Activated naive CD8-positive, alpha-beta T cell treated with anti-CD3 and anti-CD28 coated beads, Interleukin-2, amount 10 ng/mL, durations not matched to agents 7 days and 5 days (primary cell): ENCODE measurements around the gene PDS5A. TPM values are rescaled to one million over a fixed set of nuclear protein-coding genes. Genes with fewer than 3 reads are reported as not detected.
"Not testable (repeated sequence)": the region's sequence is repeated elsewhere in the genome, so short reads cannot be mapped to it uniquely, and the experiment has no call there.

Experiments
- ATAC-seq: fragments of 150-1000 bp; cut with Tn5 transposase; one replicate; pipeline ENCODE4 v1.10.0; 2021; ENCODE audit warnings: low read depth, moderate library complexity
- POLR2A ChIA-PET: fragments of 350-600 bp; sonication (Branson Sonifier 250); formaldehyde crosslinking; loops from one replicate; lab custom pipeline; 2021; ENCODE audit warnings: antibody characterized with exemption; lab: Charles Lee
- DNase-seq: peaks from one replicate; pipeline ENCODE4 v3.0.0; 2021
- H3K27ac Mint-ChIP-seq: one replicate; pipeline ENCODE4 v1.8.0; 2022; ENCODE audit warnings: mild to moderate bottlenecking, mixed read lengths
- H3K27me3 Mint-ChIP-seq: one replicate; pipeline ENCODE4 v1.8.0; 2022; ENCODE audit warnings: mild to moderate bottlenecking, moderate library complexity, mixed read lengths
- H3K36me3 Mint-ChIP-seq: one replicate; pipeline ENCODE4 v1.8.0; 2021; ENCODE audit warnings: mild to moderate bottlenecking, mixed read lengths
- H3K4me1 Mint-ChIP-seq: one replicate; pipeline ENCODE4 v1.8.0; 2021; ENCODE audit warnings: mixed read lengths
- H3K4me3 Mint-ChIP-seq: one replicate; pipeline ENCODE4 v1.8.0; 2022; ENCODE audit warnings: mild to moderate bottlenecking, moderate library complexity, mixed read lengths
- H3K9me3 Mint-ChIP-seq: one replicate; pipeline ENCODE4 v1.8.0; 2021; ENCODE audit warnings: mixed read lengths
- total RNA-seq, 2 experiments: library from RNA; stranded (reverse); gene quantifications; one replicate each; pipeline ENCODE4 v1.2.3, GENCODE V29; 2021

Gene PDS5A, protein sequence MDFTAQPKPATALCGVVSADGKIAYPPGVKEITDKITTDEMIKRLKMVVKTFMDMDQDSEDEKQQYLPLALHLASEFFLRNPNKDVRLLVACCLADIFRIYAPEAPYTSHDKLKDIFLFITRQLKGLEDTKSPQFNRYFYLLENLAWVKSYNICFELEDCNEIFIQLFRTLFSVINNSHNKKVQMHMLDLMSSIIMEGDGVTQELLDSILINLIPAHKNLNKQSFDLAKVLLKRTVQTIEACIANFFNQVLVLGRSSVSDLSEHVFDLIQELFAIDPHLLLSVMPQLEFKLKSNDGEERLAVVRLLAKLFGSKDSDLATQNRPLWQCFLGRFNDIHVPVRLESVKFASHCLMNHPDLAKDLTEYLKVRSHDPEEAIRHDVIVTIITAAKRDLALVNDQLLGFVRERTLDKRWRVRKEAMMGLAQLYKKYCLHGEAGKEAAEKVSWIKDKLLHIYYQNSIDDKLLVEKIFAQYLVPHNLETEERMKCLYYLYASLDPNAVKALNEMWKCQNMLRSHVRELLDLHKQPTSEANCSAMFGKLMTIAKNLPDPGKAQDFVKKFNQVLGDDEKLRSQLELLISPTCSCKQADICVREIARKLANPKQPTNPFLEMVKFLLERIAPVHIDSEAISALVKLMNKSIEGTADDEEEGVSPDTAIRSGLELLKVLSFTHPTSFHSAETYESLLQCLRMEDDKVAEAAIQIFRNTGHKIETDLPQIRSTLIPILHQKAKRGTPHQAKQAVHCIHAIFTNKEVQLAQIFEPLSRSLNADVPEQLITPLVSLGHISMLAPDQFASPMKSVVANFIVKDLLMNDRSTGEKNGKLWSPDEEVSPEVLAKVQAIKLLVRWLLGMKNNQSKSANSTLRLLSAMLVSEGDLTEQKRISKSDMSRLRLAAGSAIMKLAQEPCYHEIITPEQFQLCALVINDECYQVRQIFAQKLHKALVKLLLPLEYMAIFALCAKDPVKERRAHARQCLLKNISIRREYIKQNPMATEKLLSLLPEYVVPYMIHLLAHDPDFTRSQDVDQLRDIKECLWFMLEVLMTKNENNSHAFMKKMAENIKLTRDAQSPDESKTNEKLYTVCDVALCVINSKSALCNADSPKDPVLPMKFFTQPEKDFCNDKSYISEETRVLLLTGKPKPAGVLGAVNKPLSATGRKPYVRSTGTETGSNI (N-terminal part only)
- 10 to 100 TPM; 96.7 to 99.9 TPM for total RNA-seq

DNA sequence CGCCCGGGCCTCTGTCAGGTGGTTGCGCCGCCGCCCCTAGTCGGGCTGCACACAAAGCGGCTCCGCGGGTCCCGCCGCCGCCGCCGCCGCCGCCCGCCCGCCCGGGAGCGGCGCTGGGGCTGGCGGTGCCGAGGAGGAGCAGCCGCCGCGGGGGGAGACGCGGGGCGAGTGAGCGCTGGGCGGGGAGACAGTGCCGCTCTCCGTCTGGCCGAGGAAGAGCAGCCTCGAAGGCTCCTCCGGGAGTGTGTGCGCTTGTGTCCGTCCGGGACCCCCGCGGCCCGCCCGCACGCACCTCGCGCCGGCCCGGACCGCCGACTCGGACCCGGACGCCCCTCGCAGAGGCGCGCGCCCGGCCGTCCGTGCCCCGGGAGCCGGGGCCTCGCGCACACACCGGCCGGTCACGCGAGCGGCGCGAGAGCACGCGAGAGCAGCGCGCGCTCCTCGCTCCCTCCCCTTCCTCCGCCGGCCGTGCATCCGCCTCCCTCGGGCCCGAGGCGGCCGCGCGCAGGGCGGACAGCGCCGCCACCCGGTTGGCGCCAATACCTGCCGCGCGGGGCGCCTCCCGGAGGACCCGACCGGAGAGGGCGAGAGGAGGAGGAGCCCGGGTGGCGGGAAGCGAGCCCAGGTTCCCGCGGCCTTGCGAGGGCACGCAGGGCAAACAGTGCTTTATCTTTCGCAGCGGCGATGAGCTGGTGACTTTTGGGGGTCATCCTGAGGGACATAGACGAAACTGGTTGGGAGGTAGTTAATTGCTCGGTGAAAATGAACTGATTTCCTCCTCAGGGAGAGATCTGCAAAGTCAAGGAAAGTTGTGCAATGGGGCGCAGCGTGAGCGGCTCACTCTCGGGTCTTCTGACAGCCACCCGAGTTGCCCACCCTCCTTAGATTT, at the start of gene PDS5A:
TSS of gene PDS5A (minus strand) at position 423 of the 889 bp plus-strand sequence. CDS start 1,334 bp downstream, outside the sequence.
- peaks cover 29% of the 10 kb centered on the region for H3K4me1 Mint-ChIP-seq
- no peaks in the 10 kb centered on the region for H3K27me3 Mint-ChIP-seq
- ATAC-seq (peak; percentile 87), DNase-seq (peak; percentile 97)
- POLR2A ChIA-PET, result interaction anchor here (0.7 to 2.1 kb wide), 6 partner anchors 69 to 280 kb away, joined by 3 to 14 read pairs (median 4); partner anchors contain the start of genes N4BP2 and UBE2K
- no peaks in the 10 kb centered on the region for H3K9me3 Mint-ChIP-seq
- peaks cover 24% of the 10 kb centered on the region for H3K36me3 Mint-ChIP-seq
- H3K27ac Mint-ChIP-seq, result peak within 1 kb of the TSS; percentile 97
- peak within 1 kb of the TSS; percentile 99 for H3K4me3 Mint-ChIP-seq

DNA sequence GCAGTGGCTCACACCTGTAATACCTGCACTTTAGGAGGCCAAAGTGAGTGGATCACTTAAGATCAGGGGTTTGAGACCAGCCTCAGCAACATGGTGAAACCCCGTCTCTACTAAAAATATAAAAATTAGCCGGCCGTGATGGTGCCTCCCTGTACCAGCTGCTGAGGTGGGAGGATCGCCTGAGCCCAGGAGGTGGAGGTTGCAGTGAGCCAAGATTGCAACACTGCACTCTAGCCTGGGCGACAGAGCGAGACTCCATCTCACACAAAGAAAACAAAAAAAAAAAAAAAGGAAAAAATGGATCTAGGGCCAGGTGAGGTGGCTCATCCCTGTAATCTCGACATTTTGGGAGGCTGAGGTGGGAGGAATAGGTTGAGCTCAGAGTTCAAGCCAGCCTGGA, 46.3 kb upstream of the PDS5A start:
- DNase-seq, H3K36me3 Mint-ChIP-seq, H3K4me1 Mint-ChIP-seq, H3K4me3 Mint-ChIP-seq, POLR2A ChIA-PET, H3K27me3 Mint-ChIP-seq, ATAC-seq, H3K9me3 Mint-ChIP-seq, H3K27ac Mint-ChIP-seq: not testable (repeated sequence)

DNA sequence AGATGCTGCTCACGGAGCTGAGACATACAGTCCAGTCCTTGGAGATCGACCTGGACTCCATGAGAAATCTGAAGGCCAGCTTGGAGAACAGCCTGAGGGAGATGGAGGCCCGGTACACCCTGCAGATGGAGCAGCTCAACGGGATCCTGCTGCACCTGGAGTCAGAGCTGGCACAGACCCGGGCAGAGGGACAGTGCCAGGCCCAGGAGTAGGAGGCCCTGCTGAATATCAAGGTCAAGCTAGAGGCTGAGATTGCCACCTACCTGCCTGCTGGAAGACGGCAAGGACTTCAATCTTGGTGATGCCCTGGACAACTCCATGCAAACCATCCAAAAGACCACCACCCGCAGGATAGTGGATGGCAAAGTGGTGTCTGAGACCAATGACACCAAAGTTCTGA, 43.4 kb upstream of the PDS5A start:
- DNase-seq, ATAC-seq, H3K27ac Mint-ChIP-seq, H3K36me3 Mint-ChIP-seq, POLR2A ChIA-PET, H3K4me3 Mint-ChIP-seq, H3K4me1 Mint-ChIP-seq, H3K9me3 Mint-ChIP-seq, H3K27me3 Mint-ChIP-seq: not testable (repeated sequence)

DNA sequence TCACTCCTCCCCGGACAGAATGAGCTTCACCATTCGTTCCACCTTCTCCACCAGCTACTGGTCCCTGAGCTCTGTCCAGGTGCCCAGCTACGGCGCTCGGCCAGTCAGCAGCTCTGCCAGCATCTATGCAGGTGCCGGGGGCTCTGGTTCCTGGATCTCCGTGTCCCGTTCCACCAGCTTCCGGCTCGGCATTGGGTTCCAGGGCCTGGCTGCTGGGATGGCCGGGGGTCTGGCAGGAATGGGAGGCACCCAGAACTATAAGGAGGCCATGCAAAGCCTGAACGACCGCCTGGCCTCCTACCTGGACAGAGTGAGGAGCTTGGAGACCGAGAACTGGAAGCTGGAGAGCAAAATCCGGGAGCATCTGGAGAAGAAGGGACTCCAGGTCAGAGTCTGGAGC, 42.5 kb upstream of the PDS5A start:
- peaks cover 3% of the 10 kb centered on the region for H3K27me3 Mint-ChIP-seq
- no peaks in the 10 kb centered on the region for H3K9me3 Mint-ChIP-seq
- H3K27ac Mint-ChIP-seq, result no peak overlapping the region
- DNase-seq (no peak), ATAC-seq (no peak)
- H3K4me1 Mint-ChIP-seq, result no peaks in the 10 kb centered on the region
- POLR2A ChIA-PET, result no interaction called here
- no peaks in the 10 kb centered on the region for H3K36me3 Mint-ChIP-seq
- no peak overlapping the region for H3K4me3 Mint-ChIP-seq

DNA sequence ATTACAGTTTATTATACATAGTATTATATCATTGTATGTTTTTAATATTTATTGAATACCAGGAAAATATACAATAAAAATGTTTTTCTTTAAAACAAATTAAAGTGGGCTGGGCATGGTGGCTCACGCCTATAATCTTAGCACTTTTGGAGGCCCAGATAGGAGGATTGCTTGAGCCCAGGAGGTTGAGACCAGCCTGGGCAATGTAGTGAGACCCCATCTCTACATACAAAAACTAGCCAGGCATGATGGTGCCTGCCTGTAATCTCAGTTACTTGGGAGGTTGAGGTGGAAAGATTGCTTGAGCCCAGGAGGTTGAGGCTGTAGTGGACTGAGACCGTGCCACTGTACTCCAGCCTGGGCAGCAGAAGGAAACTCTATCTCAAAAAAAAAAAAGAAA, 38.3 kb upstream of the PDS5A start:
- no peaks in the 10 kb centered on the region for H3K27me3 Mint-ChIP-seq

DNA sequence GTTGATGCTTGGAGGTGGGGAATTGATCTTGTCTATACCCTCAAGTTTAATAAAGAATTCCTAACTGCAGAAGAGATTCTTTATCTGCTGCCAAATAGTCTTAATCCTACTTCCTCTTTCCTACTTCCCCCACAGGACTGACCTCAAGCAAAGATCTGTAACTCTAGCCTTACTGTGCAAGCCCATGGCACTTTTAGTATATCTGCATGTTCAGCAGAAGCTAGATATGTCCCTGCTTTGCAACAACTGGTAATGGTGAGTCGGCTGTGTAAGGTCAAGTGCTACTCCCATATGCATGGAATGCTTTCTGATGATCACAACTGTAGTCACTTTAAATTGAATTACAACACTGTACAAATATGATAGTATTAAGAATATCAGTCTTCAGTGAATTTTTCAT, 26.3 kb upstream of the PDS5A start:
- POLR2A ChIA-PET, result no interaction called here
- H3K36me3 Mint-ChIP-seq, result no peaks in the 10 kb centered on the region

More for the DNA sequence above, 38.3 kb upstream of the PDS5A start:
- H3K4me3 Mint-ChIP-seq, result no peak overlapping the region
- POLR2A ChIA-PET, result no interaction called here
- no peak for DNase-seq
- H3K4me1 Mint-ChIP-seq, result no peaks in the 10 kb centered on the region
- H3K36me3 Mint-ChIP-seq, result no peaks in the 10 kb centered on the region
- no peak overlapping the region for H3K27ac Mint-ChIP-seq
- H3K9me3 Mint-ChIP-seq, result no peaks in the 10 kb centered on the region
- no peak for ATAC-seq

DNA sequence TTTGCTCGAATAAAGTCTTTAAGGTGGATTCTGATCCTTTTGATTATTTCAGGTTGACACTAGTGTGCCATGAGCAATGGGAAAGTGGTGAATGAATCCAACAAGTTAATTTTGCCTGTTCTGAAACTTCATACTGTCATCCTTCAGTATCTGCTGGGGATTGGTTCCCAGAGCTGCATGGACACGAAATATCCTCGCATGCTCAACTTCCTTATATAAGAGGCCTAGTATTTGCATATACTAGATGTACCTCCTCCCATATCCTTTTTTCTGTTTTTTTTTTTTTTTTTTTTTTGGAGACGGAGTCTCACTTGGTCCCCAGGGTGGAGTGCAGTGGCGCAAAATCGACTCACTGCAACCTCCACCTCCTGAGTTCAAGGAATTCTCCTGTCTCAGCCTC, 23.0 kb upstream of the PDS5A start:
- no peak overlapping the region for H3K27ac Mint-ChIP-seq
- H3K4me1 Mint-ChIP-seq, result no peaks in the 10 kb centered on the region
- H3K27me3 Mint-ChIP-seq, result no peaks in the 10 kb centered on the region
- no peaks in the 10 kb centered on the region for H3K9me3 Mint-ChIP-seq
- no peak overlapping the region for H3K4me3 Mint-ChIP-seq
- POLR2A ChIA-PET, result no interaction called here
- no peak for ATAC-seq
- H3K36me3 Mint-ChIP-seq, result no peaks in the 10 kb centered on the region
- DNase-seq, result no peak

More for the DNA sequence above, 26.3 kb upstream of the PDS5A start:
- no peak for DNase-seq
- H3K27ac Mint-ChIP-seq, result no peak overlapping the region
- no peaks in the 10 kb centered on the region for H3K4me1 Mint-ChIP-seq
- H3K27me3 Mint-ChIP-seq, result no peaks in the 10 kb centered on the region
- no peak for ATAC-seq
- H3K4me3 Mint-ChIP-seq, result no peak overlapping the region
- H3K9me3 Mint-ChIP-seq, result no peaks in the 10 kb centered on the region

DNA sequence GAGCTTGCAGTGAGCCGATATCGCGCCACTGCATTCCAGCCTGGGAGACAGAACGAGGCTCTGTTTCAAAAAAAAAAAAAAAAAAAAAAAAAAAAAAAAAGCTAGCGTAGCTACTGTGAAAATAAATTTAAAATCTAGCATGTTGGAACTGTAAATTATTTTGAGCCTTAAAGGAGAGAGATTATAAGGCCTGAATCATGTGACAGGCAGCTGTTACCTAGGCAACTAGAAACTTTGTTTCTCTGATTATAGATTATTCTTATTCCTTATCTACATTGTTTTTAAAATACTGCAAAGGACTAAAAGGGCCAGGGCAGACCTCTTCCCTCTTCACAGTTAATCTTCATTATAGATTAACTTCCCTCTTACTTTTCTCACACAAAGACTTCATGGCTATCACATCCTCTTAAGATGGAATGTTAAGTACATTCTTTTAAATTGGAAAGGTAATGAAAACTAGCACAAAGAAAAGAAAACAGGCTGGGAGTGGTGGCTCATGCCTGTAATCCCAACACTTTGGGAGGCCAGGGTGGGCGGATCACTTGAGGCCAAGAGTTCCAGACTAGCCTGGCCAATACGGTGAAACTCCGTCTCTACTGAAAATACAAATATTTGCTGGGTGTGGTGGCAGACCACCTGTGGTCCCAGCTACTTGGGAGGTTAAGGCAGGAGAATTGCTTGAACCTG, 21.1 kb upstream of the PDS5A start:
- H3K27ac Mint-ChIP-seq, result no peak overlapping the region
- ATAC-seq, result no peak
- no peaks in the 10 kb centered on the region for H3K9me3 Mint-ChIP-seq
- no peaks in the 10 kb centered on the region for H3K4me1 Mint-ChIP-seq
- POLR2A ChIA-PET, result no interaction called here
- no peak for DNase-seq
- no peaks in the 10 kb centered on the region for H3K27me3 Mint-ChIP-seq
- H3K36me3 Mint-ChIP-seq, result no peaks in the 10 kb centered on the region
- H3K4me3 Mint-ChIP-seq, result no peak overlapping the region

DNA sequence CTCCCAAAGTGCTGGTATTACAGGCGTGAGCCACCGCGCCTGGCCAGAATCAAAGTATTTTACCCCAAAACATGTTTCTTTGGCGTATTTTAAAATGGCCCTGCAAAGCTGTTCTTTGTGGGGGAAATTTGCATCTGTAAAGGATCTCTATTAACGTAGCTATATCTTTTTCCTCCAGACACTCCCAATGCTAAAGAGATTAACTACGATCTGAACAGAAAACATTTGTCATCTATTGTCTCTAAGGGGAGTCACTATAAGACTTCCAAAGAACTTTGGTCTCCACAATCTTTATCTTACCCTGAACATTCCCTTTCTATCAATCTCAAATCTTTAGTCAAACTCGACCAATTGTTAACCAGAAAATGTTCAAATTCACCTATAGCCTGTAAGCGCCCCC, 19.1 kb upstream of the PDS5A start:
- Mint-ChIP-seq H3K27me3 (peaks cover 2% of the 10 kb centered on the region), H3K9me3 (no peaks in the 10 kb centered on the region), H3K4me3 (no peak overlapping the region), H3K4me1 (no peaks in the 10 kb centered on the region), H3K27ac (no peak overlapping the region), H3K36me3 (no peaks in the 10 kb centered on the region)
- POLR2A ChIA-PET, result no interaction called here
- no peak for DNase-seq
- ATAC-seq, result no peak

DNA sequence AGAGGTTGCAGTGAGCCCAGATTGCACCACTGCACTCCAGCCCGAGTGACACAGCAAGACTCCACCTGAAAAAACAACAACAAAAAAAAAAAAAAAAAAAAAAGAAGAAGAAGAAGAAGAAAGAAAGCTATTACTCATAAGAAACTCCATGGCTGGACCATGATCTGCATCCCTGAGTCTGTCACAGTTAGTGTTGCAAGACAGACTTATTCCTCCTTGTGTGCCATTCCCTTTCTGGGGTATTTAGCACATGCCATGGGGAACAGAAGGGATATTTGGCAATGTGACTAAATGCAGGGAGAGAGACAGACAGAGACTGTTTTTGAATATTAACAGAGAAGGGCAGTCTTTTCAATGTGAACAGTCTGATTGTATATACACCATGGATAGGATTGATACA, 16.7 kb upstream of the PDS5A start:
- POLR2A ChIA-PET, result no interaction called here
- H3K27ac Mint-ChIP-seq, result no peak overlapping the region
- H3K9me3 Mint-ChIP-seq, result no peaks in the 10 kb centered on the region
- no peaks in the 10 kb centered on the region for H3K4me1 Mint-ChIP-seq
- ATAC-seq (no peak), DNase-seq (no peak)
- no peaks in the 10 kb centered on the region for H3K36me3 Mint-ChIP-seq
- peaks cover 2% of the 10 kb centered on the region for H3K27me3 Mint-ChIP-seq
- no peak overlapping the region for H3K4me3 Mint-ChIP-seq

DNA sequence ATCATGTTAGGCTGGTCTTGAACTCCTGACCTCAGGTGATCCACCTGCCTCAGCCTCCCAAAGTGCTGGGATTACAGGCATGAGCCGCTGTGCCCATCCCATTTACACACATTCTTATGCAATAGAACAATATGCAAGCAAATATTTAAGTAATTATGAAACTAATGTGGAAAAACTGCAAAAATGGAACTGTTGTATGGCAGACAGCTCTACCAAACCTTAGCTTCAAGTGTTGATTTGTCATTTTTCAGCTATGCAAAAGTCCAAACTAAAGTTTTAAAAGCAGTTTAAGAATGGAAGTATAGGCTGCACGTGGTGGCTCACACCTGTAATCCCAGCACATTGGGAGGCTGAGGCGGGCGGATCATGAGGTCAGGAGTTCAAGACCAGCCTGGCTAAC, 11.7 kb upstream of the PDS5A start:
- DNase-seq, H3K4me3 Mint-ChIP-seq, H3K27me3 Mint-ChIP-seq, H3K36me3 Mint-ChIP-seq, POLR2A ChIA-PET, H3K4me1 Mint-ChIP-seq, H3K9me3 Mint-ChIP-seq, H3K27ac Mint-ChIP-seq, ATAC-seq: not testable (repeated sequence)

DNA sequence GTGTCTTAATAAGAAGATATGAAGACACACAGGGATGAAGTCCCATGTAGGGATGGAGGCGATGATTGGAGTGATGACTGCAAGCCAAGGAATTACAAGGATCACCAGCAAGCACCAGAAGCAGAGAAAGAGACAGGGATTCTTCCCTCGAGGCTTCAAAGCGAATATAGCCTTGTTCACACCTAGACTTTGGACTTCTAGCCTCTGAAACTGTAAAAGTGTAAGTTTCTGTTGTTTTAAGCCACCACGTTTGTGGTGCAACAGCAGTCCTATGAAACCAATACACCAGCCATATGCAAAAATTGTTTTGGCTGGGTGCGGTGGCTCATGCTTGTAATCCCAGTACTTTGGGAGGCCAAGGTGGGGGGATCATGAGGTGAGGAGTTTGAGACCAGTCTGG, 9.8 kb upstream of the PDS5A start:
- no peaks in the 10 kb centered on the region for H3K36me3 Mint-ChIP-seq
- POLR2A ChIA-PET, result no interaction called here
- peak overlapping the region; percentile 17 for H3K27ac Mint-ChIP-seq
- no peaks in the 10 kb centered on the region for H3K4me1 Mint-ChIP-seq
- ATAC-seq, result no peak
- H3K4me3 Mint-ChIP-seq, result no peak overlapping the region
- DNase-seq, result no peak
- peaks cover 2% of the 10 kb centered on the region for H3K27me3 Mint-ChIP-seq
- H3K9me3 Mint-ChIP-seq, result no peaks in the 10 kb centered on the region
